Immature natural killer cell (primary cell): Measurements from ENCODE around the gene MAP3K20. TPM values are rescaled to one million over a fixed set of nuclear protein-coding genes. Genes with fewer than 3 reads are reported as not detected.
"Not testable (repeated sequence)": the region's sequence is repeated elsewhere in the genome, so short reads cannot be mapped to it uniquely, and the experiment has no call there.

ENCODE experiments used
- DNase-seq, 3 donors: peaks; one replicate each; pipeline ENCODE4 v3.0.0; 2022; ENCODE audit warnings: mixed read lengths in 1 of 3
- H3K27ac Mint-ChIP-seq, 6 donors: one replicate each; pipeline ENCODE4 v1.8.0; 2020; ENCODE audit warnings: mixed read lengths in 6 of 6, mild to moderate bottlenecking in 5 of 6, inconsistent platforms in 4 of 6, moderate library complexity in 3 of 6
- H3K27me3 Mint-ChIP-seq, 3 donors: one replicate each; pipeline ENCODE4 v1.8.0; 2020 to 2021; ENCODE audit warnings: low read depth in 3 of 3, mild to moderate bottlenecking in 3 of 3, mixed read lengths in 3 of 3, moderate library complexity in 3 of 3, inconsistent platforms in 1 of 3
- H3K36me3 Mint-ChIP-seq, 3 donors: one replicate each; pipeline ENCODE4 v1.8.0; 2020; ENCODE audit warnings: mixed read lengths in 3 of 3, inconsistent platforms in 2 of 3, mild to moderate bottlenecking in 2 of 3
- H3K4me1 Mint-ChIP-seq, 2 donors: one replicate each; pipeline ENCODE4 v1.8.0; 2020; ENCODE audit warnings: inconsistent platforms in 2 of 2, mild to moderate bottlenecking in 2 of 2, mixed read lengths in 2 of 2, moderate library complexity in 1 of 2
- H3K4me3 Mint-ChIP-seq, 5 donors: one replicate each; pipeline ENCODE4 v1.8.0; 2020; ENCODE audit warnings: mild to moderate bottlenecking in 5 of 5, mixed read lengths in 5 of 5, inconsistent platforms in 3 of 5, moderate library complexity in 3 of 5
- H3K9me3 Mint-ChIP-seq, 6 donors: one replicate each; pipeline ENCODE4 v1.8.0; 2020; ENCODE audit warnings: mild to moderate bottlenecking in 6 of 6, mixed read lengths in 6 of 6, inconsistent platforms in 4 of 6, moderate library complexity in 3 of 6
- polyA plus RNA-seq, 3 donors: library from polyadenylated mRNA; unstranded; fragments of 300-500 nt; fragmentation: Illumina TruSeq; gene quantifications; one replicate each; pipeline ENCODE4 v1.2.3, GENCODE V29; 2021

Gene MAP3K20
- polyA plus RNA-seq, 3 donors from 2014 or later = 1.5 to 2.6 (median 2.2) TPM

DNA sequence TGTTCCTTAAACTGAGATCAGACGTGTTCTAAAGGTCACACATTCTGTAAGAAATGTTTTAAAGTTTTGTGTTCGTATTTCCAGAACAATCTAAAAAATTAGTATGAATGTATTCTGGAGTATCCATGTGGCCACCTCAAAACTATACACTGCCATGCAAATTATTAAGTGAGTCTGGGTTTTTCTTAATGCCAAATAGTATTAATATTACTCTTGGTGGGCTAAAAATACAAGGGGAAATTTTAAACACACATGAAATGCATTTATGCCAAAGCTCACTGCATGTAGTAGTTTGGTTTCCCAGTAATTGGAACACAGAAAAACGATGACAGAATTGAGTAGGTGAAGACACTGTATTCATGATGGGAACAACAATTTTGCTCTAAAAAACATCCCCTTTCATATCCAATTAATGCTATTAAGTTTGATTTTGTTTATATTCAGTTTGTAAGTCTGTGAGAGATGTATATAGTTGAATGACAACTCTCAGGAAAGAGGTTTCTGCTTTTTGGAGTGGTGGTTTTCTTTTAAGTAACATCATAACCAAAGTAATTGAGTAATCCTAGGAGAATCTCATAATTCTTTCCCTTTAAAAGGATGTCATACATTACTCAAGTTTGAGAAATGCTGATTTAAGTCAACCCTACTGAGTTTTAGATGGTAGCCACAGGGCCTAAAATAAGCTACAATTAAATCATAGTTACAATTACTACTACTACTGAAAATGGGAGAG, 203.3 kb downstream of the MAP3K20 start:
- no peak overlapping the region for H3K4me3 Mint-ChIP-seq
- H3K4me1 Mint-ChIP-seq = no peaks in the 10 kb centered on the region
- no peak overlapping the region for H3K27ac Mint-ChIP-seq
- no peaks in the 10 kb centered on the region for H3K36me3 Mint-ChIP-seq
- peaks cover 1 to 4% (median 3%) of the 10 kb centered on the region in 3 donors for H3K27me3 Mint-ChIP-seq
- no peaks in the 10 kb centered on the region for H3K9me3 Mint-ChIP-seq
- no peak for DNase-seq

DNA sequence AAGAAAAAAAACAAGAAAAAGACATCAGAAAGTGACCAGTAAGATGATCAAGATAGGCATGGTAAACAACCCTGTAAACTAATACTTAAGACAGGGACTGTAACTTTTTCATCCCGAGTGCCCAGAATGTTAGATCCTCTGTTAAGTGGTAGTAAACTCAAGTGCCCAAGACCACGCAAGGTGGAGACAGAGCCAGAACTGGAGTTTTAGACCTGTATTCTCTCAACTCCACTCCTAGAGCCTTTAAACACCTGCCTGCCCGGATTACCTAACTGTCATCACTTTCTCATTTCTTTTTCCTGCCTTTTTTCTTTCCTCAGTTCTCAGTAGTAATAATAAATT, 203.9 kb downstream of the MAP3K20 start:
- Mint-ChIP-seq H3K27ac (no peak overlapping the region), H3K27me3 (peaks cover 1 to 4% (median 3%) of the 10 kb centered on the region in 3 donors), H3K4me3 (no peak overlapping the region), H3K4me1 (no peaks in the 10 kb centered on the region), H3K9me3 (no peaks in the 10 kb centered on the region), H3K36me3 (no peaks in the 10 kb centered on the region)
- no peak for DNase-seq

DNA sequence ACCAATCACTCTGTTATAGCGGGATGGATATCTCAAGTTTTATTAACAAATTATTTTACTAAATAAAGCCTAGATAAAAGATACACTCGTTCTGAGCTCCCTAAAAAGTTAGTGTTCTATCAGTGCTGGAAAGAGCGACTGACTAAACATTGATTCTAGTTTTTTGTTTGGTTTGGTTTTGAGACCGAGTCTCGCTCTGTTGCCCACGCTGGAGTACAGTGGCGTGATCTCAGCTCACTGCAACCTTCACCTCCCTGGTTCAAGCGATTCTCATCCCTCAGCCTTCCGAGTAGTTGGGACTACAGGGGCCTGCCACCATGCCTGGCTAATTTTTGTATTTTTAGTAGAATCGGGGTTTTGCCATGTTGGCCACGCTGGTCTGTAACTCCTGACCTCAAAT, 205.2 kb downstream of the MAP3K20 start:
- no peaks in the 10 kb centered on the region for H3K36me3 Mint-ChIP-seq
- no peaks in the 10 kb centered on the region for H3K9me3 Mint-ChIP-seq
- no peak for DNase-seq
- no peaks in the 10 kb centered on the region for H3K4me1 Mint-ChIP-seq
- H3K27me3 Mint-ChIP-seq = peaks cover 1 to 3% (median 2%) of the 10 kb centered on the region in 3 donors
- no peak overlapping the region for H3K27ac Mint-ChIP-seq
- H3K4me3 Mint-ChIP-seq = no peak overlapping the region

DNA sequence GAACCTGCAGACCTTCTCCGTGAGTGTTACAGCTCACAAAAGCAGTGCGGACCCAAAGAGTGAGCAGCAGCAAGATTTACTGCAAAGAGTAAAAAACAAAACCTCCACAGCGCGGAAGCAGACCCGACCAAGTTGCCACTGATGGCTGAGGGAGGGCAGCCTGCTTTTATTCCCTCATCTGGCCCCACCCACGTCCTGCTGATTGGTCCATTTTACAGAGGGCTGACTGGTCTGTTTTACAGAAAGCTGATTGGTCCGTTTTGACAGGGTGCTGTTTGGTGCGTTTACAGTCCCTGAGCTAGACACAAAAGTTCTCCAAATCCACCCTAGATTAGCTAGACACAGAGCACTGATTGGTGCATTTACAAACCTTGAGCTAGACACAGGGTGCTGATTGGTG, 206.3 kb downstream of the MAP3K20 start:
- H3K36me3 Mint-ChIP-seq, H3K27me3 Mint-ChIP-seq, H3K9me3 Mint-ChIP-seq, DNase-seq, H3K27ac Mint-ChIP-seq, H3K4me1 Mint-ChIP-seq, H3K4me3 Mint-ChIP-seq: not testable (repeated sequence)

DNA sequence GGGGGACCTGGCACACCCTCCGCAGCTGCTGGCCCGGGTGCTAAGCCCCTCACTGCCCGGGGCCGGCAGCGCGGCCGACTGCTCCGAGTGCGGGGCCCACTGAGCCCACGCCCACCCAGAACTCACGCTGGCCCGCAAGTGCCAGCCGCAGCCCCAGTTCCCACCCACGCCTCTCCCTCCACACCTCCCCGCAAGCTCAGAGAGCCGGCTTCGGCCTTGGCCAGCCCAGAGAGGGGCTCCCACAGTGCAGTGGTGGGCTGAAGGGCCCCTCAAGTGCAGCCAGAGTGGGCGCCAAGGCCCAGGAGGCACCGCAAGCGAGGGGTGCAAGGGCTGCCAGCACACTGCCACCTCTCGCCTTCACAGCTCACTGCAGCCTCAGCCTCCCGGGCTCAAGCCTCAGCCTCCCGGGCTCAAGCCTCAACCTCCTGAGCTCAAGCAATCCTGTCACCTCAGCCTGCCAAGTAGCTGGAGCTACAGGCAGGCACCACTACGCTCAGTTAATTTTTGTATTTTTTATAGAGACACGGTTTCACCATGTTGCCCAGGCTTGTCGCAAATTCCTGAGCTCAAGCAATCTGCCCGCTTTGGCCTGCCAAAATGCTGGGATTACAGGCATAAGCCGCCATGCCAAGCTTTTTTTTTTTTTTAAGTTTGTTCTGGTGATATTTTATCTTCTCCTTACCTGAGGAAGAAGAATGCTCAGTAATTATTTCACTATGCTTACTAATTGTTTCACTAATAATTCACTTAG, 207.3 kb downstream of the MAP3K20 start:
- Mint-ChIP-seq H3K27ac (no peak overlapping the region), H3K4me1 (no peaks in the 10 kb centered on the region), H3K27me3 (peaks cover 1 to 3% (median 2%) of the 10 kb centered on the region in 3 donors), H3K36me3 (no peaks in the 10 kb centered on the region), H3K4me3 (no peak overlapping the region), H3K9me3 (no peaks in the 10 kb centered on the region)
- no peak for DNase-seq

DNA sequence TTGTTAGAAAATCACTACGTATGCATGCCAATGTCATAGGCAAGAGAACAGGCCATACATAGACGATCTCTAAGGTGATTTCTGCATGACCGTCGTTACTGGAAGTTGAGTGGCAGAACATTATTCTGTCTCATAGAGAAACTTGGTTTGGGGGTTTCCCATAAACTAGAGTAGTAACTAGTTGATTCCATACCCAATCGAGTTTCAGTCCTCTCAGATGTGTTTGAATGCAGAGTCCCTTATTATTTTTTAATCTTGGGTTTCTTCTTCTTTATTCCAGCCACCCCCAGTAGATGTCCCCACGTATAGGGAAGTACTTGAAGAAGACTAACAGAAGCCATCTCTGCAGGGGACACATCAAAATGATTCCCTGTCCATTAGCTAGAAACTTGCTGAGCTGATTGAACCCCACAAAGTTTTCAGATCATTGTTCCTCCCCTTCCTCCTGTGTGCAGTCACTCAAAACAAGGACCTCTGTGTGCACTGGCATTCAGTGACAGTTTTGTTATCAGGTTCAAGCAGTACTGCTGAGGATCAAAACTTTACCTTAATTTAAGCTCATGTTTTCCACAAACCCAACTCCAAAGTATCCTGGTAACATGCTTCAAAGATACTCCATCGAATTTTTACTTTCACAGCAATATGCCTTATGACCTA, 210.6 kb downstream of the MAP3K20 start:
- peaks cover 0 to 4% (median 3%) of the 10 kb centered on the region in 3 donors for H3K27me3 Mint-ChIP-seq

DNA sequence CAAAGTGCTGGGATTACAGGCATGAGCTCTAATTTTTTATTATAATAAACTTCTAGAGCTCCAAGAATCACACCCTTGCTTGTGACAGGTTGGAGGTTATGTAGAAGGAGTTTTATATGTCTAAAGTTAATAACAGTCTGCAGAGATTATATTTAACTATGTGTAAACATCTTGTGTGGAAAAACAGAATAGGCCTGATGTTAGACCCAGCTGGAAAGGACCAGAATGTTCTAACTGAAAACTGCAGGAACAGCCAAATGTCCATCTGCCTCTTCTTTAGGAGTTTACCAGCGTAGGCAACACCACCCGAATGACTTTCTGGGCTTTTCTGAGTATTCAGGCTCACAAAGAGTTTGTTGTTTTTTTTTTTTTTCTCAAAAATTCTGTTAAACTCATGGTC, 211.9 kb downstream of the MAP3K20 start:
- no peak overlapping the region for H3K27ac Mint-ChIP-seq
- no peak for DNase-seq
- no peaks in the 10 kb centered on the region for H3K4me1 Mint-ChIP-seq
- no peak overlapping the region for H3K4me3 Mint-ChIP-seq
- no peaks in the 10 kb centered on the region for H3K36me3 Mint-ChIP-seq
- H3K27me3 Mint-ChIP-seq = peaks cover 0 to 2% (median 2%) of the 10 kb centered on the region in 3 donors
- no peaks in the 10 kb centered on the region for H3K9me3 Mint-ChIP-seq

More for the DNA sequence above, 210.6 kb downstream of the MAP3K20 start:
- Mint-ChIP-seq H3K4me1 (no peaks in the 10 kb centered on the region), H3K9me3 (no peaks in the 10 kb centered on the region), H3K27ac (no peak overlapping the region), H3K4me3 (no peak overlapping the region), H3K36me3 (no peaks in the 10 kb centered on the region)
- no peak for DNase-seq

DNA sequence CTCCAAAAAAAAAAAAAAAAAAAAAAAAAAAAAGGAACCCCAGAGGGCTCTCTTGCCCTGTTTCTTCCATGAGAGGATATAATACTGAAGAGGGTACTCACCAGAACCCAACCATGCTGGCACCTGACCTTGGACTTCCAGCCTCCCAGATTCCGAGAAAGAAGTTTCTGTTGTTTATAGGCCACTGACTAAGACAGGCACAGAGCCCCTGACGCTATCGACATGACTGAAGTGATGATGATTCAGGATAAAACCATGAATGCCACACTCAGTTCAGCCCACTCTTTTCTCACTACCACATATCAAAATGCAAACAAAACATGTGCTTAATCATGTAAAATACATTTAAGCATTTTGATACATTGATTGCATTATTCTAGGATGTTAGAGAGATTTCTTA, 212.9 kb downstream of the MAP3K20 start:
- Mint-ChIP-seq H3K4me1 (no peaks in the 10 kb centered on the region), H3K27ac (no peak overlapping the region), H3K4me3 (no peak overlapping the region)

DNA sequence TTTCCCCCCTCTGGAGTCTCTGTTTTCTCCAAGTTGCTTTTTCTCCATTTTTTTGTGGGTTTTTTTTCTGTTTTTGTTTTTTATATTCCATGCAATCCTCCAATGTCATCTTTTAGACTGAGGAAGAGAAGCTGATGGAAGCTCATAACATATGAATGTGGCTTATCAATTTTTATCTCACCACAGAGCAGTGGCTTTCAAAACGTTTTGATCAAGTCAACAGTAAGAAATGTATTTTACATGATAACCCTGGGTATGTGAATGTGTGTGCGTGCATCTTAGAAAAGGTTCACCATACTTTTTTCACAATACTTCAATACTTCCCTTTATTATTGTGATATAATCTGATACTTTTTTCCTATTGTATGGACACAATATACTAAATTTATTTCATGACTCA, 214.4 kb downstream of the MAP3K20 start:
- H3K4me1 Mint-ChIP-seq = no peaks in the 10 kb centered on the region
- H3K9me3 Mint-ChIP-seq = peaks cover 0 to 4% (median 0%) of the 10 kb centered on the region in 6 donors
- no peak for DNase-seq
- no peak overlapping the region for H3K4me3 Mint-ChIP-seq
- no peaks in the 10 kb centered on the region for H3K36me3 Mint-ChIP-seq
- H3K27me3 Mint-ChIP-seq = peaks cover 0 to 2% (median 0%) of the 10 kb centered on the region in 3 donors
- H3K27ac Mint-ChIP-seq = no peak overlapping the region

More for the DNA sequence above, 212.9 kb downstream of the MAP3K20 start:
- peaks cover 0 to 4% (median 0%) of the 10 kb centered on the region in 6 donors for H3K9me3 Mint-ChIP-seq
- peaks cover 0 to 2% (median 2%) of the 10 kb centered on the region in 3 donors for H3K27me3 Mint-ChIP-seq
- H3K36me3 Mint-ChIP-seq = no peaks in the 10 kb centered on the region
- no peak for DNase-seq

DNA sequence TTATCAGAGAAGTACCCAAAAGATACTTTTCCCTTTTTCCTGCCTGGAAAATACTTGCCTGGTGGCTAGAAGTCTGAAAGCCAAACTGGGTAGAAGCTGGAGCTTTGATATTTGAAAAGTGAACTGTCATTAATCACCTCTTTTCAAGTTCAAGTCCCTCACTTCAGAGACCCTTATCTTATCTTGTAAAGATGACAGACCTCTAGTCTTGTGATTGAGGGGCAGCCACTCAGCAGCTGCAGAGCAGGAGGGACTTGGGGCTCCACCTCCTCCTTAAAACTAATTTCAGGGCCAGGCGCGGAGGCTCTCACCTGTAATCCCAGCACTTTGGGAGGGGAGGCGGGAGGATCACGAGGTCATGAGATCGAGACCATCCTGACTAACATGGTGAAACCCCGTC, 214.9 kb downstream of the MAP3K20 start:
- DNase-seq = no peak
- Mint-ChIP-seq H3K9me3 (peaks cover 0 to 4% (median 0%) of the 10 kb centered on the region in 6 donors), H3K4me3 (no peak overlapping the region), H3K36me3 (no peaks in the 10 kb centered on the region), H3K27ac (no peak overlapping the region), H3K27me3 (peaks cover 0 to 2% (median 0%) of the 10 kb centered on the region in 3 donors), H3K4me1 (no peaks in the 10 kb centered on the region)

DNA sequence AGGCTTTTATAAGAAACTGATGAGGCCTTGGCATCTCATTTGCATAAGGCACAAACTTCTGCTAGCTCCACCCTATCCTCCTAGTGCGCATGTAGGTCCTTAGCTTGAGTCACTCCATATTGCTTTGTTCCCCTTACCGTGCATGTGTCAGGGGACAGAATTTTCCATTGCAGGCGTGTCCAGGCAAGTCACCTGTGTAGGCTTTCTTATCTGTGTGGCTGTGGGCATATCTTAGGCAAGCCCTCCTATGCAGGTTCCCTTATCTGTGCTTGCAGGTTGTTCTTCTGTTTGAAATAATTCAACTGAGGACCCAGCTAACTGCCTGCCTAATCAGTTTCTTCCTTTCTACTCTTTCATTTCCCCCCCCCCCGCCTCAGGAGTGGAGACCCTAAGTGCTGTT, 215.8 kb downstream of the MAP3K20 start:
- Mint-ChIP-seq H3K36me3 (no peaks in the 10 kb centered on the region), H3K4me3 (no peak overlapping the region)

DNA sequence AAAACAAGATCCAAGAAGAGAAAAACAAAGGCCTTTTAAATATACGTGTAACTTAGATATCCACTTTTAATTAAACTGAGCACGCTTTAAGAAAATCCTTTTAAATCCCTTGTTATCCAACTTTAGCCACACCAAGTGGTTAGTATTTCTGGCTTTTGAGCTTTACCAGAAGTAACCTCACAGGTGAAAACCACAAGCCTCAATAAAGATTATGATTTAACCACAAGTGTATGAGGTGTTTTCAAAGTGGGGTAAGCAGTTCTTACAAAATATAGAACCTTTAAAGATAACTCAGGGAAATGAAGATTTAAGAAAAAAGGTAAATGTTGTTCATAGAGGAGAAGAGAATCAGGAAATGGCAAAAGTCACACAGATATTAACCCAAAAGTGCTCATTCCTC, 220.6 kb downstream of the MAP3K20 start:
- peaks cover 8 to 29% (median 22%) of the 10 kb centered on the region in 6 donors for H3K9me3 Mint-ChIP-seq
- H3K36me3 Mint-ChIP-seq = peaks cover 0 to 3% (median 0%) of the 10 kb centered on the region in 3 donors
- H3K4me3 Mint-ChIP-seq = no peak overlapping the region
- no peak overlapping the region for H3K27ac Mint-ChIP-seq
- DNase-seq = no peak
- no peaks in the 10 kb centered on the region for H3K4me1 Mint-ChIP-seq
- H3K27me3 Mint-ChIP-seq = peaks cover 1 to 2% (median 2%) of the 10 kb centered on the region in 3 donors

More for the DNA sequence above, 215.8 kb downstream of the MAP3K20 start:
- H3K27ac Mint-ChIP-seq = no peak overlapping the region
- H3K9me3 Mint-ChIP-seq = peaks cover 0 to 6% (median 3%) of the 10 kb centered on the region in 6 donors
- DNase-seq = no peak
- peaks cover 0 to 2% (median 2%) of the 10 kb centered on the region in 3 donors for H3K27me3 Mint-ChIP-seq
- H3K4me1 Mint-ChIP-seq = no peaks in the 10 kb centered on the region

DNA sequence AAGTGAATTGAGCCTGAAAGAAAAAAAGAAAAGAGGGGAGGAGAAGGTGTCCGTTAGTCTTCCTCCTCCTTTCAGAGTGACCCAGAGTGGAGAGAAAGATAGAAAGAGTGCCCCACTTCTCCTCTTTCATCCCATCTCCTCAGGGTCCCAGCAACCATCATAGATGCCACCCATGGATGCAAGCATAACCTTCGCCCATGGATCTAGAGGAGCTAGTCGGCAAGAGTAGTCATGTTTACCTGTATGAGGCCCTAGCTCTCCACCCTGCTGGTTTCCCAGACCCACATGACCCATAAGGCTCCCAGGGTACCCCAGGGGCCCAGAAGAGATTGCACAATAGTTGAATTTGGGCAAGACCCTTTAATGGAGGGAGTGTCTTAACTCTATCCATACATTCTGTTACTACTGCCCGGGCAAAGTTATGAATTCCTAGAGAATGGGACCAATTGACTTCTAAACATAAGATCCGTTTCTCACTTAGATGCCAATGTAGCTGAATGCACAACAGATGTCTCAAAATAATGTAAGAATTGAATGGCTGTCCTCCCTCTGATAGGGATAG, 223.0 kb downstream of the MAP3K20 start:
- Mint-ChIP-seq H3K4me3 (no peak overlapping the region), H3K4me1 (no peaks in the 10 kb centered on the region), H3K27me3 (peaks cover 1 to 2% (median 2%) of the 10 kb centered on the region in 3 donors), H3K27ac (no peak overlapping the region), H3K9me3 (peaks cover 8 to 26% (median 22%) of the 10 kb centered on the region in 6 donors), H3K36me3 (peaks cover 0 to 3% (median 0%) of the 10 kb centered on the region in 3 donors)
- DNase-seq = no peak

DNA sequence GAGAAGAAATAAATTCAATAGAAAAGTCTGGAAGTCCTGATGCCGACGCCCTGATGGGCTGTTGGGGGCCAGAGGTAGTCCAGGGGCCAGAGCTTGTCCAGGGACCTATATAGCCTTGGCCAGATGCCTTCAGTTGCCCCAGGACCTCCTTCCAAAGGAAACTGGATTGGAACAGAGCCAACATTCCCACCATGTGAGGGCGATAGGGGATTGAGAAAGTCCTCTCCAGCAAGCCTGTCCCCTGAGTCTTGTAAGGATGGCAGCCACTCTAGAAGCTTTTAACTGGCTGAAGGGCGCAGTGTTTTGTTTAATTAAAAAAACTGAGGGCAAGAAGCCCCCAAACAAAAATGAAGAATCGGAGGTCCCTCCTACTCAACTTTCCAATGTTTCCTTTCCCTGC, 224.1 kb downstream of the MAP3K20 start:
- Mint-ChIP-seq H3K27me3 (peaks cover 1 to 2% (median 2%) of the 10 kb centered on the region in 3 donors), H3K9me3 (peaks cover 8 to 26% (median 22%) of the 10 kb centered on the region in 6 donors), H3K36me3 (peaks cover 0 to 3% (median 0%) of the 10 kb centered on the region in 3 donors), H3K4me1 (no peaks in the 10 kb centered on the region), H3K27ac (no peak overlapping the region), H3K4me3 (no peak overlapping the region)
- DNase-seq = no peak
